NT2/D1 (cell line): ENCODE measurements around the gene PAK1.

Experiments used
- SUZ12 ChIP-seq: IDR thresholded peaks from 2 replicates; pipeline ENCODE4 v1.6.1; 2011; ENCODE audit not compliant: insufficient read length, insufficient read depth; ENCODE audit errors: extremely low read depth
- YY1 ChIP-seq: IDR thresholded peaks from 2 replicates; pipeline ENCODE4 v1.6.1; 2011; ENCODE audit not compliant: insufficient read length, insufficient read depth
- ZNF274 ChIP-seq: IDR thresholded peaks from 2 replicates; pipeline ENCODE4 v1.6.1; 2011; ENCODE audit warnings: mild to moderate bottlenecking, low read depth, low read length

GRCh38 chr11:77294040-77294439, 179.9 kb downstream of the PAK1 start:
- TF ChIP-seq ZNF274, result no peak
- no peak for TF ChIP-seq SUZ12
- TF ChIP-seq YY1, result no peak
